Fibroblast of the aortic adventitia (primary cell): ENCODE results near the gene NR2C2. TPM values are rescaled to one million over a fixed set of nuclear protein-coding genes. Genes with fewer than 3 reads are reported as not detected.

ENCODE experiments used
- DNase-seq: peaks from one replicate; pipeline ENCODE4 v3.0.0-alpha.2; 2010; ENCODE audit warnings: low read depth
- H3K4me3 ChIP-seq: 2 replicates; pipeline ENCODE4 v1.5.1; 2011; ENCODE audit warnings: low read depth, mild to moderate bottlenecking, control low read depth, low read length, moderate library complexity
- total RNA-seq: library from RNA; depleted of rRNA; stranded (reverse); fragments of >200 nt; gene quantifications from 2 replicates; pipeline ENCODE4 v1.2.3, GENCODE V29; 2012; ENCODE audit warnings: low replicate concordance
- TF ChIP-seq, protein P1 (sequence below): IDR thresholded peaks from 2 replicates; pipeline ENCODE4 v1.5.1; 2011; ENCODE audit warnings: mild to moderate bottlenecking, low read length, control low read depth, inconsistent platforms; ENCODE audit not compliant: insufficient read depth

The NR2C2 gene
- total RNA-seq, 1 donor: 33.8 TPM

- TF ChIP-seq, protein P1, sequence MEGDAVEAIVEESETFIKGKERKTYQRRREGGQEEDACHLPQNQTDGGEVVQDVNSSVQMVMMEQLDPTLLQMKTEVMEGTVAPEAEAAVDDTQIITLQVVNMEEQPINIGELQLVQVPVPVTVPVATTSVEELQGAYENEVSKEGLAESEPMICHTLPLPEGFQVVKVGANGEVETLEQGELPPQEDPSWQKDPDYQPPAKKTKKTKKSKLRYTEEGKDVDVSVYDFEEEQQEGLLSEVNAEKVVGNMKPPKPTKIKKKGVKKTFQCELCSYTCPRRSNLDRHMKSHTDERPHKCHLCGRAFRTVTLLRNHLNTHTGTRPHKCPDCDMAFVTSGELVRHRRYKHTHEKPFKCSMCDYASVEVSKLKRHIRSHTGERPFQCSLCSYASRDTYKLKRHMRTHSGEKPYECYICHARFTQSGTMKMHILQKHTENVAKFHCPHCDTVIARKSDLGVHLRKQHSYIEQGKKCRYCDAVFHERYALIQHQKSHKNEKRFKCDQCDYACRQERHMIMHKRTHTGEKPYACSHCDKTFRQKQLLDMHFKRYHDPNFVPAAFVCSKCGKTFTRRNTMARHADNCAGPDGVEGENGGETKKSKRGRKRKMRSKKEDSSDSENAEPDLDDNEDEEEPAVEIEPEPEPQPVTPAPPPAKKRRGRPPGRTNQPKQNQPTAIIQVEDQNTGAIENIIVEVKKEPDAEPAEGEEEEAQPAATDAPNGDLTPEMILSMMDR: no peak
- DNase-seq: peak; percentile 88
- peak within 1 kb of the TSS; percentile 95 for H3K4me3 ChIP-seq
Measured at GRCh38 chr3:15064835-15065549, 117.6 kb downstream of the NR2C2 start, which contains the start of gene MRPS25. Gene MRPS25, minus strand, starts transcription at chr3:15065315. Its CDS starts 121 bp downstream, at chr3:15065194.

GRCh38 chr3:15065550-15066007 lies 118.2 kb downstream of the NR2C2 start:
- no peak for DNase-seq
- TF ChIP-seq, protein P1: no peak
- H3K4me3 ChIP-seq: peak overlapping the region; percentile 95

GRCh38 chr3:15066467-15066866 lies 119.1 kb downstream of the NR2C2 start:
- TF ChIP-seq, protein P1: no peak
- DNase-seq: no peak
- no peak overlapping the region for H3K4me3 ChIP-seq

- TF ChIP-seq, protein P1: no peak
- no peak for DNase-seq
Measured at GRCh38 chr3:15069441-15069840, 122.1 kb downstream of the NR2C2 start.

DNA sequence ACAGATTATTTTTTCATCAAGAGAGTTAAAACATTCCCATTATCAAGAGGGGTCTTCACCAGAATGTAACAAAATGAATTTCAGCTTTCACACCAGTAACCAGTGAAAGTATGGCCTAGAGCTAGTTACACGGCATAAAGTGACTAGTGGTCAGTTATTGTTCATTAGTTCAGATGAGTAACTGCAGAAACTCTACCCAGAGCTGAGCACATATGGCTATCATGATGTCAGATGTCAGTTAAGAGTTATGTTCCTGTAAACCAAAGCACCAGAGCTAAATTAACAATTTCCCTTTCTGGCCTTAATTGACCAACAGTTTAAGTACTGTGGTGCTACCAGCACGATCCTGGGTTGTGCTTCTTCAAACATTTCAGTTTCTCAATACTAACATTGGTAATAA lies 124.3 kb downstream of the NR2C2 start:
- DNase-seq: no peak

More at GRCh38 chr3:15069441-15069840, 122.1 kb downstream of the NR2C2 start:
- no peak overlapping the region for H3K4me3 ChIP-seq

DNA sequence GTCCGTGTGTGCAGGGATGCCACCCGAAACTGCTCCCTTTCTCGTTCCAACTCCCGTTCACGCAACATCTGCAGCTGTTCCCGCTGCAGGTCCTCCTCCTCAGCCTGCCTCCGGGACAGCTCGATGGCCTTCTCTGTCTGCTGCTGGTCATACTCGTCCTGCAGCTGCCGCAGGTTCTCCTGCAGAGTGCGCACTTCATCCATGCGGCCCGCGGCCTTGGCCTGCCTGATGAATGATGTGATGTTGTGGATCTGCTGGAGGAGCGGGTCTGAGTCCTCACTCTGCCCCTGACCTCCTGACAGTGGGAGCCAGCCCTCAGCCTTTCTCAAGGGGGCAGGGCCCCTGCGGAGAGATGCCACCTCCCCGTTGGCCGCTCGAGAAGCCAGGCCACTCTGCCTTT lies 127.1 kb downstream of the NR2C2 start:
- TF ChIP-seq, protein P1: no peak

More for the DNA sequence above, 124.3 kb downstream of the NR2C2 start:
- TF ChIP-seq, protein P1: no peak
- no peak overlapping the region for H3K4me3 ChIP-seq

More for the DNA sequence above, 127.1 kb downstream of the NR2C2 start:
- H3K4me3 ChIP-seq: no peak overlapping the region
- DNase-seq: no peak
